Measurements from ENCODE around the gene MGAT4B.
A peak's percentile ranks its signal among the peaks of the same experiment; 100 is the strongest.

The MGAT4B gene

GRCh38 chr5:179795049-179795862 is 11.4 kb downstream of the MGAT4B start:
- no peak overlapping the region for H3K27ac ChIP-seq (ENCODE audit: insufficient read depth in 1 of 2, low read depth in 1 of 2, low read length in 2 of 2, poor library complexity in 1 of 2, severe bottlenecking in 2 of 2)
- POLR2A ChIA-PET = interaction anchor here (0.6 to 4.1 kb wide), 4 partner anchors 25 to 63 kb away, joined by 3 to 16 read pairs (median 8); partner anchors contain the start of genes MAML1 and SQSTM1

GRCh38 chr5:179794575-179794974 is 12.1 kb downstream of the MGAT4B start:
- Histone ChIP-seq H3K4me1 (ENCODE audit: control extremely low read depth in 1 of 4, control insufficient read depth in 4 of 4, insufficient read depth in 4 of 4, low read length in 3 of 4) (peaks cover 5 to 57% (median 54%) of the 10 kb centered on the region in 4 experiments), H3K9me3 (ENCODE audit: control extremely low read depth in 1 of 5, control insufficient read depth in 4 of 5, insufficient read depth in 2 of 5, low read depth in 1 of 5, low read length in 4 of 5) (no peaks in the 10 kb centered on the region), H3K4me3 (ENCODE audit: control insufficient read depth in 1 of 7, extremely low read depth in 1 of 7, insufficient read depth in 4 of 7, low read depth in 2 of 7, low read length in 6 of 7) (peak overlapping the region in 3 of 7 experiments; percentile 57 to 74 (median 72)), H3K27me3 (replicated peaks in 2 of 5; ENCODE audit: control insufficient read depth in 4 of 5, insufficient read depth in 5 of 5, low read length in 4 of 5) (no peaks in the 10 kb centered on the region), H3K36me3 (ENCODE audit: control insufficient read depth in 4 of 4, insufficient read depth in 4 of 4, low read length in 3 of 4) (peaks cover 7 to 26% (median 22%) of the 10 kb centered on the region in 4 experiments), H3K27ac (ENCODE audit: insufficient read depth in 1 of 2, low read depth in 1 of 2, low read length in 2 of 2, poor library complexity in 1 of 2, severe bottlenecking in 2 of 2) (no peak overlapping the region)
- ChIA-PET POLR2A (interaction anchor here (1.3 to 4.1 kb wide), 4 partner anchors 25 to 62 kb away, joined by 4 to 16 read pairs (median 8); partner anchors contain the start of genes MAML1 and SQSTM1), CTCF (interaction anchor here (1.1 to 8.3 kb wide), 9 partner anchors 8 to 79 kb away, joined by 3 to 211 read pairs (median 4); no protein-coding TSS in a partner anchor)
- 94% methylated on average over 3 of the region's 3 CpGs for WGBS (ENCODE audit: insufficient coverage)
- DNase-seq = no peak

More at GRCh38 chr5:179795049-179795862, 11.4 kb downstream of the MGAT4B start:
- Histone ChIP-seq H3K4me1 (ENCODE audit: control extremely low read depth in 1 of 4, control insufficient read depth in 4 of 4, insufficient read depth in 4 of 4, low read length in 3 of 4) (peaks cover 5 to 57% (median 54%) of the 10 kb centered on the region in 4 experiments), H3K27me3 (replicated peaks in 2 of 5; ENCODE audit: control insufficient read depth in 4 of 5, insufficient read depth in 5 of 5, low read length in 4 of 5) (no peaks in the 10 kb centered on the region), H3K9me3 (ENCODE audit: control extremely low read depth in 1 of 5, control insufficient read depth in 4 of 5, insufficient read depth in 2 of 5, low read depth in 1 of 5, low read length in 4 of 5) (no peaks in the 10 kb centered on the region), H3K36me3 (ENCODE audit: control insufficient read depth in 4 of 4, insufficient read depth in 4 of 4, low read length in 3 of 4) (peaks cover 11 to 33% (median 29%) of the 10 kb centered on the region in 4 experiments), H3K4me3 (ENCODE audit: control insufficient read depth in 1 of 7, extremely low read depth in 1 of 7, insufficient read depth in 4 of 7, low read depth in 2 of 7, low read length in 6 of 7) (peak overlapping the region; percentile 11 to 76 (median 66))
- no peak for DNase-seq
- CTCF ChIA-PET = interaction anchor here (1.0 to 8.3 kb wide), 7 partner anchors 10 to 78 kb away, joined by 3 to 211 read pairs (median 4); no protein-coding TSS in a partner anchor
- WGBS (ENCODE audit: insufficient coverage) = 10% methylated on average over 49 of the region's 53 CpGs

GRCh38 chr5:179794171-179794570 is 12.5 kb downstream of the MGAT4B start:
- H3K27me3 ChIP-seq (replicated peaks in 2 of 5; ENCODE audit: control insufficient read depth in 4 of 5, insufficient read depth in 5 of 5, low read length in 4 of 5) = no peaks in the 10 kb centered on the region
- H3K36me3 ChIP-seq (ENCODE audit: control insufficient read depth in 4 of 4, insufficient read depth in 4 of 4, low read length in 3 of 4) = peaks cover 3 to 22% (median 18%) of the 10 kb centered on the region in 4 experiments
- CTCF ChIA-PET = interaction anchor here (0.8 to 8.3 kb wide), 10 partner anchors 9 to 40 kb away, joined by 3 to 211 read pairs (median 4); no protein-coding TSS in a partner anchor
- 56% methylated on average over 3 of the region's 3 CpGs for WGBS (ENCODE audit: insufficient coverage)
- peaks cover 5 to 57% (median 54%) of the 10 kb centered on the region in 4 experiments for H3K4me1 ChIP-seq (ENCODE audit: control extremely low read depth in 1 of 4, control insufficient read depth in 4 of 4, insufficient read depth in 4 of 4, low read length in 3 of 4)
- H3K9me3 ChIP-seq (ENCODE audit: control extremely low read depth in 1 of 5, control insufficient read depth in 4 of 5, insufficient read depth in 2 of 5, low read depth in 1 of 5, low read length in 4 of 5) = no peaks in the 10 kb centered on the region
- no peak for DNase-seq
- POLR2A ChIA-PET = interaction anchor here (0.8 to 4.1 kb wide), 4 partner anchors 26 to 61 kb away, joined by 3 to 16 read pairs (median 5); partner anchors contain the start of genes MAML1 and SQSTM1
- H3K4me3 ChIP-seq (ENCODE audit: control insufficient read depth in 1 of 7, extremely low read depth in 1 of 7, insufficient read depth in 4 of 7, low read depth in 2 of 7, low read length in 6 of 7) = peak overlapping the region in 6 of 7 experiments; percentile 19 to 63 (median 50)
- no peak overlapping the region for H3K27ac ChIP-seq (ENCODE audit: insufficient read depth in 1 of 2, low read depth in 1 of 2, low read length in 2 of 2, poor library complexity in 1 of 2, severe bottlenecking in 2 of 2)

- H3K4me1 ChIP-seq (ENCODE audit: control extremely low read depth in 1 of 4, control insufficient read depth in 4 of 4, insufficient read depth in 4 of 4, low read length in 3 of 4) = peaks cover 5 to 57% (median 54%) of the 10 kb centered on the region in 4 experiments
- H3K27ac ChIP-seq (ENCODE audit: insufficient read depth in 1 of 2, low read depth in 1 of 2, low read length in 2 of 2, poor library complexity in 1 of 2, severe bottlenecking in 2 of 2) = no peak within 1 kb of the TSS
- POLR2A ChIA-PET = interaction anchor here (0.6 to 4.1 kb wide), 5 partner anchors 26 to 88 kb away, joined by 3 to 16 read pairs (median 4); partner anchors contain the start of genes MAML1 and SQSTM1
Observed at GRCh38 chr5:179793468-179794139, 13.1 kb downstream of the MGAT4B start, which contains the start of gene LTC4S. Gene LTC4S, plus strand, starts transcription at chr5:179793986. Its CDS starts 95 bp downstream, at chr5:179794081.

GRCh38 chr5:179792612-179793467 is 13.8 kb downstream of the MGAT4B start:
- Histone ChIP-seq H3K27me3 (replicated peaks in 2 of 5; ENCODE audit: control insufficient read depth in 4 of 5, insufficient read depth in 5 of 5, low read length in 4 of 5) (no peaks in the 10 kb centered on the region), H3K9me3 (ENCODE audit: control extremely low read depth in 1 of 5, control insufficient read depth in 4 of 5, insufficient read depth in 2 of 5, low read depth in 1 of 5, low read length in 4 of 5) (no peaks in the 10 kb centered on the region), H3K36me3 (ENCODE audit: control insufficient read depth in 4 of 4, insufficient read depth in 4 of 4, low read length in 3 of 4) (peaks cover 0 to 9% (median 6%) of the 10 kb centered on the region in 4 experiments), H3K4me1 (ENCODE audit: control extremely low read depth in 1 of 4, control insufficient read depth in 4 of 4, insufficient read depth in 4 of 4, low read length in 3 of 4) (peaks cover 5 to 57% (median 54%) of the 10 kb centered on the region in 4 experiments), H3K4me3 (ENCODE audit: control insufficient read depth in 1 of 7, extremely low read depth in 1 of 7, insufficient read depth in 4 of 7, low read depth in 2 of 7, low read length in 6 of 7) (peak overlapping the region in 4 of 7 experiments; percentile 34 to 57 (median 50)), H3K27ac (ENCODE audit: insufficient read depth in 1 of 2, low read depth in 1 of 2, low read length in 2 of 2, poor library complexity in 1 of 2, severe bottlenecking in 2 of 2) (no peak overlapping the region)
- DNase-seq = peak in 1 of 3 donors; percentile 41
- ChIA-PET POLR2A (interaction anchor here (0.6 to 4.1 kb wide), 6 partner anchors 11 to 87 kb away, joined by 3 to 16 read pairs (median 4); partner anchors contain the start of genes MAML1 and SQSTM1), CTCF (interaction anchor here (0.6 to 8.3 kb wide), 11 partner anchors 10 to 54 kb away, joined by 3 to 211 read pairs (median 4); no protein-coding TSS in a partner anchor)
- WGBS (ENCODE audit: insufficient coverage) = 23% methylated on average over 22 of the region's 24 CpGs

More at GRCh38 chr5:179793468-179794139, 13.1 kb downstream of the MGAT4B start, which contains the start of gene LTC4S:
- CTCF ChIA-PET = interaction anchor here (0.6 to 8.3 kb wide), 10 partner anchors 9 to 53 kb away, joined by 3 to 211 read pairs (median 4); no protein-coding TSS in a partner anchor
- 0% methylated on average over 16 of the region's 19 CpGs for WGBS (ENCODE audit: insufficient coverage)
- DNase-seq = peak; percentile 77 to 91 (median 88)
- Histone ChIP-seq H3K36me3 (ENCODE audit: control insufficient read depth in 4 of 4, insufficient read depth in 4 of 4, low read length in 3 of 4) (peaks cover 0 to 17% (median 13%) of the 10 kb centered on the region in 4 experiments), H3K4me3 (ENCODE audit: control insufficient read depth in 1 of 7, extremely low read depth in 1 of 7, insufficient read depth in 4 of 7, low read depth in 2 of 7, low read length in 6 of 7) (peak within 1 kb of the TSS in 6 of 7 experiments; percentile 19 to 74 (median 60)), H3K9me3 (ENCODE audit: control extremely low read depth in 1 of 5, control insufficient read depth in 4 of 5, insufficient read depth in 2 of 5, low read depth in 1 of 5, low read length in 4 of 5) (no peaks in the 10 kb centered on the region), H3K27me3 (replicated peaks in 2 of 5; ENCODE audit: control insufficient read depth in 4 of 5, insufficient read depth in 5 of 5, low read length in 4 of 5) (no peaks in the 10 kb centered on the region)
